ENCODE results near the gene MKS1. TPM values are rescaled to one million over a fixed set of nuclear protein-coding genes. Genes with fewer than 3 reads are reported as not detected.

The MKS1 gene
- total RNA-seq, 1 experiment from 2014 or later: 12.1 TPM

DNA sequence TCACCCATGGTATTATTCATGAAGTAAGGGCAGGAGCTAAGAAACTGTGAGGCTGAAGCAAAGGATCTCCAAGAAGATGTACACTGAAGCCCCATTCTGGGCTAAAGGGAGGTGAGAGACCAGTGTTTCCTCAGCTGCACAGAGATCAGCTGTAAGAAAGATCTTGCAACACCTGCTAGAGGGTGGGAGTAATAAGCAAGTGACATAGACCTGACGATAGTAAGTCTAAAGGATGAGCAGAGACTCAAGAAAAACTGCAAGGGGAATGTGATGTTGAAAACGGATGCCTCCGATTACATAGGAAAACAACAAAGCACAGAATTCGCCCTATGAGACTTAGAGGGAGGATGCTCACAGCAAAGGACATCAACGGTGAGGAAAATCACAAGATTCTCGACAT, 52.4 kb downstream of the MKS1 start, which contains the start of gene OR4D2:
Gene OR4D2, plus strand, starts transcription at position 301 of the 400 bp plus-strand sequence. CDS start 2,674 bp downstream, outside the sequence.
- BruUV-seq (replicated peaks): no TSS peak
- Histone ChIP-seq H3K27me3 (ENCODE audit: control insufficient read depth, insufficient read depth, low read length) (peaks cover 70% of the 10 kb centered on the region), H3K4me3 (ENCODE audit: low read depth in 2 of 2, low read length in 2 of 2) (no peak within 1 kb of the TSS), H3K9me3 (ENCODE audit: control insufficient read depth, insufficient read depth, low read depth, low read length) (no peaks in the 10 kb centered on the region), H3K4me1 (ENCODE audit: control insufficient read depth, insufficient read depth, low read length) (no peaks in the 10 kb centered on the region), H3K36me3 (ENCODE audit: control insufficient read depth, insufficient read depth, low read length) (no peaks in the 10 kb centered on the region), H3K27ac (ENCODE audit: low read length) (no peak within 1 kb of the TSS)
- in situ Hi-C loops (cut with HindIII; ENCODE audit: low pct_unique_long_range_greater_than_20kb, low sequenced_read_pairs): no loop called here
- TF ChIP-seq, protein P1, sequence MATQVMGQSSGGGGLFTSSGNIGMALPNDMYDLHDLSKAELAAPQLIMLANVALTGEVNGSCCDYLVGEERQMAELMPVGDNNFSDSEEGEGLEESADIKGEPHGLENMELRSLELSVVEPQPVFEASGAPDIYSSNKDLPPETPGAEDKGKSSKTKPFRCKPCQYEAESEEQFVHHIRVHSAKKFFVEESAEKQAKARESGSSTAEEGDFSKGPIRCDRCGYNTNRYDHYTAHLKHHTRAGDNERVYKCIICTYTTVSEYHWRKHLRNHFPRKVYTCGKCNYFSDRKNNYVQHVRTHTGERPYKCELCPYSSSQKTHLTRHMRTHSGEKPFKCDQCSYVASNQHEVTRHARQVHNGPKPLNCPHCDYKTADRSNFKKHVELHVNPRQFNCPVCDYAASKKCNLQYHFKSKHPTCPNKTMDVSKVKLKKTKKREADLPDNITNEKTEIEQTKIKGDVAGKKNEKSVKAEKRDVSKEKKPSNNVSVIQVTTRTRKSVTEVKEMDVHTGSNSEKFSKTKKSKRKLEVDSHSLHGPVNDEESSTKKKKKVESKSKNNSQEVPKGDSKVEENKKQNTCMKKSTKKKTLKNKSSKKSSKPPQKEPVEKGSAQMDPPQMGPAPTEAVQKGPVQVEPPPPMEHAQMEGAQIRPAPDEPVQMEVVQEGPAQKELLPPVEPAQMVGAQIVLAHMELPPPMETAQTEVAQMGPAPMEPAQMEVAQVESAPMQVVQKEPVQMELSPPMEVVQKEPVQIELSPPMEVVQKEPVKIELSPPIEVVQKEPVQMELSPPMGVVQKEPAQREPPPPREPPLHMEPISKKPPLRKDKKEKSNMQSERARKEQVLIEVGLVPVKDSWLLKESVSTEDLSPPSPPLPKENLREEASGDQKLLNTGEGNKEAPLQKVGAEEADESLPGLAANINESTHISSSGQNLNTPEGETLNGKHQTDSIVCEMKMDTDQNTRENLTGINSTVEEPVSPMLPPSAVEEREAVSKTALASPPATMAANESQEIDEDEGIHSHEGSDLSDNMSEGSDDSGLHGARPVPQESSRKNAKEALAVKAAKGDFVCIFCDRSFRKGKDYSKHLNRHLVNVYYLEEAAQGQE (IDR thresholded peaks at IDR 0.05; ENCODE audit: insufficient read depth in 1 of 2, low read depth in 2 of 2, low read length in 1 of 2): no peak
- no peak for TF ChIP-seq POLR2AphosphoS5 (IDR thresholded peaks at IDR 0.05; ENCODE audit: low read depth, low read length)
- TF ChIP-seq, protein P2, sequence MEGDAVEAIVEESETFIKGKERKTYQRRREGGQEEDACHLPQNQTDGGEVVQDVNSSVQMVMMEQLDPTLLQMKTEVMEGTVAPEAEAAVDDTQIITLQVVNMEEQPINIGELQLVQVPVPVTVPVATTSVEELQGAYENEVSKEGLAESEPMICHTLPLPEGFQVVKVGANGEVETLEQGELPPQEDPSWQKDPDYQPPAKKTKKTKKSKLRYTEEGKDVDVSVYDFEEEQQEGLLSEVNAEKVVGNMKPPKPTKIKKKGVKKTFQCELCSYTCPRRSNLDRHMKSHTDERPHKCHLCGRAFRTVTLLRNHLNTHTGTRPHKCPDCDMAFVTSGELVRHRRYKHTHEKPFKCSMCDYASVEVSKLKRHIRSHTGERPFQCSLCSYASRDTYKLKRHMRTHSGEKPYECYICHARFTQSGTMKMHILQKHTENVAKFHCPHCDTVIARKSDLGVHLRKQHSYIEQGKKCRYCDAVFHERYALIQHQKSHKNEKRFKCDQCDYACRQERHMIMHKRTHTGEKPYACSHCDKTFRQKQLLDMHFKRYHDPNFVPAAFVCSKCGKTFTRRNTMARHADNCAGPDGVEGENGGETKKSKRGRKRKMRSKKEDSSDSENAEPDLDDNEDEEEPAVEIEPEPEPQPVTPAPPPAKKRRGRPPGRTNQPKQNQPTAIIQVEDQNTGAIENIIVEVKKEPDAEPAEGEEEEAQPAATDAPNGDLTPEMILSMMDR (IDR thresholded peaks at IDR 0.05): no peak
- TF ChIP-seq TCF7L2 (IDR thresholded peaks at IDR 0.05; ENCODE audit: low read depth, low read length): no peak
- no peak for TF ChIP-seq SIN3A (IDR thresholded peaks at IDR 0.05; ENCODE audit: borderline replicate concordance, insufficient read depth, low read depth, low read length)
- ATAC-seq: no peak
- DNase-seq (ENCODE audit: low read depth, low spot score): no peak
- POLR2A ChIA-PET: no interaction called here
- intact Hi-C loops (cut with micrococcal nuclease; ENCODE audit: unreplicated experiment): no loop called here
- CTCF ChIA-PET: no interaction called here

DNA sequence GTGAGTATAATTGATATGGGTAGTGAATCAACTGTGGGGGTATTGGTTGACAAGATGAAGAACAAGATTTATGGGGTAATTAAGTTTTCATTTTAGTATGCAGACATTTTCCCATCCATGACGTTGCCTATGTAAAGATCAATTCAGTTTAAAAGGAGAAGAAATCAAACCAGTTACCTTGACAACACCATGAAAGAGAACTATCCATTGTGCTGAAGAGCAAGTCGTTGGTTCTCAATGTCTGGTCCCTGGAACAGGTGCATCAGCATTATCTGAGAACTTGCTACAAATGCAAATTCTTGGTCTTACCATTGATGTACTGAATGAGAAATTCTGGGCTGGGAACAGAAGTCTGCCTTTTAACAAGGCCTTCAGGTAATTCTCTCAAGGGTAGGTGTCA, 53.1 kb downstream of the MKS1 start:
- Histone ChIP-seq H3K9me3 (ENCODE audit: control insufficient read depth, insufficient read depth, low read depth, low read length) (no peaks in the 10 kb centered on the region), H3K27ac (ENCODE audit: low read length) (no peak overlapping the region), H3K36me3 (ENCODE audit: control insufficient read depth, insufficient read depth, low read length) (no peaks in the 10 kb centered on the region), H3K4me1 (ENCODE audit: control insufficient read depth, insufficient read depth, low read length) (no peaks in the 10 kb centered on the region), H3K27me3 (ENCODE audit: control insufficient read depth, insufficient read depth, low read length) (peaks cover 68% of the 10 kb centered on the region), H3K4me3 (ENCODE audit: low read depth in 2 of 2, low read length in 2 of 2) (no peak overlapping the region)
- no peak for ATAC-seq
- in situ Hi-C loops (cut with HindIII; ENCODE audit: low pct_unique_long_range_greater_than_20kb, low sequenced_read_pairs): no loop called here
- TF ChIP-seq TCF7L2 (IDR thresholded peaks at IDR 0.05; ENCODE audit: low read depth, low read length): no peak
- TF ChIP-seq, protein P1 (IDR thresholded peaks at IDR 0.05; ENCODE audit: insufficient read depth in 1 of 2, low read depth in 2 of 2, low read length in 1 of 2): peak; percentile 21 to 77; a peak in 2 of 4 replicates
- POLR2A ChIA-PET: no interaction called here
- intact Hi-C loops (cut with micrococcal nuclease; ENCODE audit: unreplicated experiment): no loop called here
- CTCF ChIA-PET: no interaction called here
- no peak for DNase-seq (ENCODE audit: low read depth, low spot score)
- no TSS peak for BruUV-seq (replicated peaks)
